HG02798 (cell line): ENCODE data around the gene ABCC1.
"Not testable (repeated sequence)": the region's sequence is repeated elsewhere in the genome, so short reads cannot be mapped to it uniquely, and the experiment has no call there.

ENCODE experiments used
- ATAC-seq: cut with Tn5 transposase; IDR thresholded peaks from one replicate; pipeline ENCODE4 v1.9.1; 2021; ENCODE audit warnings: mild to moderate bottlenecking; ENCODE audit not compliant: unreplicated experiment, poor library complexity

The ABCC1 gene

GRCh38 chr16:15949210-15950160 is at the start of gene ABCC1:
TSS of gene ABCC1 (plus strand) at chr16:15949616. CDS start at chr16:15949752, 136 bp downstream.
- peak; percentile 77 for ATAC-seq

GRCh38 chr16:15900357-15900756 is 49.1 kb upstream of the ABCC1 start:
- no peak for ATAC-seq

GRCh38 chr16:15900901-15901500 is 48.4 kb upstream of the ABCC1 start:
- ATAC-seq, result no peak

- ATAC-seq, result no peak
Observed at GRCh38 chr16:15903960-15904359, 45.5 kb upstream of the ABCC1 start.

GRCh38 chr16:15906439-15906838 is 43.0 kb upstream of the ABCC1 start:
- no peak for ATAC-seq

GRCh38 chr16:15907863-15908478 is 41.4 kb upstream of the ABCC1 start:
- peak; percentile 100 for ATAC-seq

GRCh38 chr16:15911198-15911597 is 38.2 kb upstream of the ABCC1 start:
- ATAC-seq, result no peak

GRCh38 chr16:15913046-15913698 is 36.2 kb upstream of the ABCC1 start:
- no peak for ATAC-seq

- ATAC-seq, result no peak
Observed at GRCh38 chr16:15915555-15916081, 33.8 kb upstream of the ABCC1 start.

- no peak for ATAC-seq
Observed at GRCh38 chr16:15916323-15916722, 33.1 kb upstream of the ABCC1 start.

GRCh38 chr16:15918314-15918713 is 31.1 kb upstream of the ABCC1 start:
- ATAC-seq, result not testable (repeated sequence)

GRCh38 chr16:15919331-15919730 is 30.1 kb upstream of the ABCC1 start:
- no peak for ATAC-seq

- no peak for ATAC-seq
Observed at GRCh38 chr16:15924996-15925395, 24.4 kb upstream of the ABCC1 start.

GRCh38 chr16:15925631-15926030 is 23.8 kb upstream of the ABCC1 start:
- no peak for ATAC-seq

GRCh38 chr16:15928261-15929104 is 20.9 kb upstream of the ABCC1 start:
- ATAC-seq, result no peak

GRCh38 chr16:15932939-15933338 is 16.5 kb upstream of the ABCC1 start:
- ATAC-seq, result no peak

GRCh38 chr16:15933781-15934180 is 15.6 kb upstream of the ABCC1 start:
- ATAC-seq, result no peak

GRCh38 chr16:15934991-15935390 is 14.4 kb upstream of the ABCC1 start:
- ATAC-seq, result no peak

GRCh38 chr16:15936809-15937208 is 12.6 kb upstream of the ABCC1 start:
- not testable (repeated sequence) for ATAC-seq
